Endodermal cell (in vitro differentiated cells): ENCODE measurements around the gene RAD23A. TPM values are rescaled to one million over a fixed set of nuclear protein-coding genes. Genes with fewer than 3 reads are reported as not detected.
A peak's percentile ranks its signal among the peaks of the same experiment; 100 is the strongest.

Experiments
- DNase-seq: peaks from one replicate; pipeline ENCODE4 v3.0.0-alpha.2; 2017
- H3K27ac ChIP-seq: 2 replicates; pipeline ENCODE4 v1.5.1; 2013; ENCODE audit warnings: mild to moderate bottlenecking, low read depth, low read length, moderate library complexity
- H3K27me3 ChIP-seq: 2 replicates; pipeline ENCODE4 v1.6.1; 2013; ENCODE audit warnings: mild to moderate bottlenecking, low read length, moderate library complexity; ENCODE audit not compliant: insufficient read depth, control insufficient read depth, poor library complexity, severe bottlenecking
- H3K36me3 ChIP-seq: 2 replicates; pipeline ENCODE4 v1.7.0; 2013; ENCODE audit warnings: mild to moderate bottlenecking, low read length, moderate library complexity; ENCODE audit not compliant: control insufficient read depth, insufficient read depth
- H3K4me1 ChIP-seq: one replicate; pipeline ENCODE4 v1.7.0; 2013; ENCODE audit warnings: low read length; ENCODE audit not compliant: control insufficient read depth, insufficient read depth
- H3K4me3 ChIP-seq: 2 replicates; pipeline ENCODE4 v1.5.1; 2013; ENCODE audit warnings: mild to moderate bottlenecking, low read length, moderate library complexity
- H3K9ac ChIP-seq: 2 replicates; pipeline ENCODE4 v1.6.1; 2013; ENCODE audit warnings: mild to moderate bottlenecking, low read length, moderate library complexity; ENCODE audit not compliant: poor library complexity, severe bottlenecking; ENCODE audit errors: extremely low read depth
- H3K9me3 ChIP-seq: 2 replicates; pipeline ENCODE4 v1.6.1; 2013; ENCODE audit warnings: mild to moderate bottlenecking, low read length, moderate library complexity; ENCODE audit not compliant: control insufficient read depth
- H3K27ac Mint-ChIP-seq: 2 replicates; pipeline ENCODE4 v1.8.0; 2020; ENCODE audit warnings: mixed read lengths
- H3K27me3 Mint-ChIP-seq: 2 replicates; pipeline ENCODE4 v1.8.0; 2021; ENCODE audit warnings: mild to moderate bottlenecking, mixed read lengths; ENCODE audit not compliant: insufficient read depth
- H3K36me3 Mint-ChIP-seq: 2 replicates; pipeline ENCODE4 v1.8.0; 2020; ENCODE audit warnings: low read depth, mixed read lengths
- H3K4me1 Mint-ChIP-seq: 2 replicates; pipeline ENCODE4 v1.8.0; 2020; ENCODE audit warnings: mixed read lengths
- H3K4me3 Mint-ChIP-seq: 2 replicates; pipeline ENCODE4 v1.8.0; 2020; ENCODE audit warnings: mild to moderate bottlenecking, moderate library complexity, mixed read lengths
- H3K9me3 Mint-ChIP-seq: 2 replicates; pipeline ENCODE4 v1.8.0; 2020; ENCODE audit warnings: mild to moderate bottlenecking, mixed read lengths
- WGBS, 2 experiments: methylation state at CpG; one replicate each; pipeline versions ENCODE4 v1.1.5 to v1.1.7; 2013; ENCODE audit warnings: missing lambda C conversion rate in 2 of 2, mixed read lengths in 1 of 2; ENCODE audit not compliant: insufficient coverage in 1 of 2, insufficient read length in 1 of 2; 5-methylcytosine and 5-hydroxymethylcytosine counted together
- total RNA-seq, 2 donors: library from RNA; stranded (reverse); fragmentation: NEBNext Ultra II Directional in 1 of 2; extraction: Animal tissue kit (Norgen Biotek cat#: 25700) in 1 of 2; gene quantifications; 2 replicates in 1 of 2; 3 replicates in 1 of 2; pipeline ENCODE4 v1.2.1, GENCODE V29; 2021
- TF ChIP-seq, protein P1 (sequence below): fragments of 200-600 bp; sonication (generic); conservative IDR thresholded peaks from 2 replicates; pipeline ENCODE4 v1.5.0; 2021; ENCODE audit warnings: antibody characterized with exemption, mild to moderate bottlenecking

The RAD23A gene
- total RNA-seq, 2 donors from 2014 or later: 75.5 to 117 TPM

DNA sequence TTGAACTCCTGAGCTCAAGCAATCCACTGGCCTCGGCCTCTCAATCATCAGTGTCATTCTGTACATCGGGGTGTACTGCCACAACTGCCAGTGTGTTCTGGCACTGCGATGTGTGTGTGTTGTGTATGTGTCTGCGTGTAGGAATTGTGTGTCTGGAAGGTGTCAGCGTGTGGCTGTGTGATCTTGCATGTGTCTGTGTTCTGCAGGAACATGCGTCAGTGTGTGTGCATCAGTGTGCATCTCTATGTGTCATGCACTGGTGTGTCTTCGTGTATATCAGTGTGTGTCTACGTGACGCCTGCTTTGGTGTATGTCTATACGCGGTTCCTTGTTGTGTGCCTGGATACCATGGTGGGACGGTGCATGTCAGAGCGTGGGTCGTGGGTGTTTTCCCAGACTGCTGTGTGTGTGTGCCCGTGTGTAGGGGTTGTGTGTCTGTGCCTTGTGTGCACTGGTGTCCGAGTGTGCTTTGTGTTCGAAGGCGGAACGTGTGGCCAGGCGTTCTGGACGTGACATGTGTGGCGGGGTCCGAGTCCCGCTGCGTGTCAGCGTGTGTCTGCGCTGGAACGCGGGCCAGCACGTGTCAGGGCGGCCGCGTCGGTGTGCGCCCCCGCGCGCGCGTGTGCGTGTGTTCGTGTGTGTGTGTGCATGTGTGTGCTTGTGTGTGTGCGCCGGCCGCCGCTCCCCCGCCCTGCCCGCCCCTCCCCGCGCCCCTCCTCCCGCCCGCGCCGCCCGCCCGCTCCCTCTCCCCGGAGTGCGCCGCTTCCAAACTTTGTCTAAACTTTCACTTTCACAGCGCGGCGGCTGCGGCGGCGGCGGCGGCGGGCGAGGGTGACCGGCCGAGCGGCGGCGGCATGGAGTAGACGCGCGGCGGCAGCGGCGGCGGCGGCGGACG, 49.3 kb downstream of the RAD23A start, which contains the start of gene NFIX:
Gene NFIX, plus strand, starts transcription at position 775 of the 895 bp plus-strand sequence. CDS start 363 bp downstream, outside the sequence.
- no peak within 1 kb of the TSS for H3K9ac ChIP-seq
- H3K9me3 ChIP-seq: no peaks in the 10 kb centered on the region
- H3K36me3 Mint-ChIP-seq: no peaks in the 10 kb centered on the region
- no peak within 1 kb of the TSS for H3K27ac Mint-ChIP-seq
- H3K9me3 Mint-ChIP-seq: no peaks in the 10 kb centered on the region
- no peaks in the 10 kb centered on the region for H3K4me1 Mint-ChIP-seq
- no peak within 1 kb of the TSS for H3K4me3 ChIP-seq
- WGBS, 2 experiments: 18 to 48% methylated on average over 11 to 82 of the region's 84 CpGs
- H3K4me3 Mint-ChIP-seq: peak within 1 kb of the TSS; percentile 48
- H3K36me3 ChIP-seq: no peaks in the 10 kb centered on the region
- peaks cover 88% of the 10 kb centered on the region for H3K27me3 ChIP-seq
- H3K27me3 Mint-ChIP-seq: peaks cover 91% of the 10 kb centered on the region
- DNase-seq: peak; percentile 68
- H3K27ac ChIP-seq: no peak within 1 kb of the TSS
- no peaks in the 10 kb centered on the region for H3K4me1 ChIP-seq
- TF ChIP-seq, protein P1, sequence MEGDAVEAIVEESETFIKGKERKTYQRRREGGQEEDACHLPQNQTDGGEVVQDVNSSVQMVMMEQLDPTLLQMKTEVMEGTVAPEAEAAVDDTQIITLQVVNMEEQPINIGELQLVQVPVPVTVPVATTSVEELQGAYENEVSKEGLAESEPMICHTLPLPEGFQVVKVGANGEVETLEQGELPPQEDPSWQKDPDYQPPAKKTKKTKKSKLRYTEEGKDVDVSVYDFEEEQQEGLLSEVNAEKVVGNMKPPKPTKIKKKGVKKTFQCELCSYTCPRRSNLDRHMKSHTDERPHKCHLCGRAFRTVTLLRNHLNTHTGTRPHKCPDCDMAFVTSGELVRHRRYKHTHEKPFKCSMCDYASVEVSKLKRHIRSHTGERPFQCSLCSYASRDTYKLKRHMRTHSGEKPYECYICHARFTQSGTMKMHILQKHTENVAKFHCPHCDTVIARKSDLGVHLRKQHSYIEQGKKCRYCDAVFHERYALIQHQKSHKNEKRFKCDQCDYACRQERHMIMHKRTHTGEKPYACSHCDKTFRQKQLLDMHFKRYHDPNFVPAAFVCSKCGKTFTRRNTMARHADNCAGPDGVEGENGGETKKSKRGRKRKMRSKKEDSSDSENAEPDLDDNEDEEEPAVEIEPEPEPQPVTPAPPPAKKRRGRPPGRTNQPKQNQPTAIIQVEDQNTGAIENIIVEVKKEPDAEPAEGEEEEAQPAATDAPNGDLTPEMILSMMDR: no peak

DNA sequence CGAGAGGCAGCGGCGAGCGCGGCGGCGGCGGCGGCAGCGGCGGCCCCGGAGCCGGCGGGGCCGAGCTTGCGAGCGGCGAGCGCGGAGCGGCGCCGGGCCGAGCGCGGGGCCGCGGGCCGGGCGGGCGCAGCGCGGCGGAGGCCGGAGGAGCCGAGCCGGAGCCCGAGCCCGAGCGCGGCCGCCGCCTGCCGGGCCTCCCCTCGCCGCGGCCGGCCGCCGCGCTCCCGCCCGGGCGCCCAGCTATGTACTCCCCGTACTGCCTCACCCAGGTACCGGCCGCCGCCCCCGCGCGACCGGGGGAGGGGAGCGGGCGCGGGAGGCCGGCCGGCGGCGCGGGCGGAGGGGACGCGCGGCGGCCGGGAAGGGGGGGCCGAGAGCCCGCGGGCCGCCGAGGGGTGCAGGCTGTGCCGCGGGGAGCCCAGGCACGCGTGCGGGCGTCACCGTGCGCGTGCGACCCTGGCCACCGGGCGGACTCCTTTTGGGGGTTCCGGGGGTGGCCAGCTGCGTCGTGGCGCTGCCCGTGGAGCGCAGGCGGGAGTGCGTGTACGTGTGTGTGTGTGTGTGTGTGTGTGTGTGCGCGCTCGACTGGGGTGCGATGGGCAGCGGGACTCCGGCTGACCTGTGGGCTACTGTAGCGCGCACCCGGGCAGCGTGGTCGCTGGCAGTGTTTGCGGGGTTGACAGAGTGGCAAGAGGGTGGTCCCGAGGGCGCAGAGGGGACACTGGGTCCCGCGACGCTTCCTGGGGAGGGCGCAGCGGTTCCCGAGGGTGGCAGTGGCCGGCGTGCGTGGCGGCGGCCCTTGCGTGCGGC, 50.1 kb downstream of the RAD23A start:
- H3K4me3 Mint-ChIP-seq: peak overlapping the region; percentile 40
- H3K9me3 ChIP-seq: no peaks in the 10 kb centered on the region
- WGBS, 2 experiments: 3 to 9% methylated on average over 12 to 129 of the region's 129 CpGs
- H3K4me3 ChIP-seq: no peak overlapping the region
- H3K4me1 ChIP-seq: no peaks in the 10 kb centered on the region
- no peaks in the 10 kb centered on the region for H3K4me1 Mint-ChIP-seq
- H3K27ac Mint-ChIP-seq: no peak overlapping the region
- no peaks in the 10 kb centered on the region for H3K36me3 Mint-ChIP-seq
- H3K27ac ChIP-seq: no peak overlapping the region
- no peak for DNase-seq
- TF ChIP-seq, protein P1: no peak
- H3K9ac ChIP-seq: no peak overlapping the region
- H3K27me3 Mint-ChIP-seq: peaks cover 93% of the 10 kb centered on the region
- H3K27me3 ChIP-seq: peaks cover 90% of the 10 kb centered on the region
- H3K9me3 Mint-ChIP-seq: no peaks in the 10 kb centered on the region
- H3K36me3 ChIP-seq: no peaks in the 10 kb centered on the region

DNA sequence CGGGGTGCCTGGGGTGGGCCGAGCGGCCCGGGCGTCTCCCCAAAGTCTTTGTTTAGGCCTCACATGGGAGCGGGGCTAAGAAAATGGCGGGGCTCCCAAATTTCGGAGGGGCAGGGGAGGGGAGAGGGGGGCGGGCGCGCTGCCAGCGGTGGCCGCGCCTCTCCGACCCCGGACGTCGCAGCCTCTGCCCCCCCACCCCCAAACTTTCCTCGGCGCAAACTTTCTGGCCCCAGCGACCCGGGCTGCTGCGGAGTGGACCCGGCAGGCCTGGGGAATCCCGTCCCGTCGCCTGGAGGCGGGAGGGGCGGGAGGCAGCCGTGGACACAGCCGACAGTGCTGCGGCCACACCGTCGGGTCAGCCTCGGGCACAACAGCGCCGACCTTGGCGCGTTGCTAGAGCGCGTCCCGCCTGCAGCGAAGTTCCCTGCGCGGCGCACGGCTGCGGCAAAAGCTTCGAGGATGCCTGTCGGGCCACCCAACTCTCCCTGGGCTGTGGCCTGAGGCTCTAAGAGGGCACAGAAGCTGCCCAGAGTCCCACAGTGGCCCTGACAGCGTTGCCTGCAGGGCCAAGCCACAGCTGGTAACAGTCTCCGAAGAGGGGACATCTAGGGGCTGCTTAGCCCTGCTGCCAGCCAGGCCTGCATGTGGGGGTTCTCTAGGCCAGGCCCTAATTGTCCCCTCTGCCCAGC, 50.9 kb downstream of the RAD23A start:
- Mint-ChIP-seq H3K36me3 (no peaks in the 10 kb centered on the region), H3K27me3 (peaks cover 93% of the 10 kb centered on the region), H3K9me3 (no peaks in the 10 kb centered on the region), H3K4me3 (peak overlapping the region; percentile 40), H3K4me1 (no peaks in the 10 kb centered on the region), H3K27ac (no peak overlapping the region)
- H3K27me3 ChIP-seq: peaks cover 90% of the 10 kb centered on the region
- WGBS, 2 experiments: 11 to 15% methylated on average over 13 to 46 of the region's 52 CpGs
- H3K9ac ChIP-seq: no peak overlapping the region
- H3K36me3 ChIP-seq: no peaks in the 10 kb centered on the region
- TF ChIP-seq, protein P1: peak; percentile 42
- peak; percentile 82 for DNase-seq
- no peaks in the 10 kb centered on the region for H3K9me3 ChIP-seq
- H3K4me3 ChIP-seq: no peak overlapping the region
- no peaks in the 10 kb centered on the region for H3K4me1 ChIP-seq
- H3K27ac ChIP-seq: no peak overlapping the region
